Mesendoderm (in vitro differentiated cells): Measurements from ENCODE around the gene MTMR10.
A peak's percentile ranks its signal among the peaks of the same experiment; 100 is the strongest.

Experiments
- DNase-seq: peaks from one replicate; pipeline ENCODE4 v3.0.0; 2013
- H2AK5ac ChIP-seq: 2 replicates; pipeline ENCODE4 v1.6.1; 2013; ENCODE audit warnings: low read length, inconsistent platforms
- H2BK120ac ChIP-seq: 2 replicates; pipeline ENCODE4 v1.6.1; 2013; ENCODE audit warnings: low read depth, mild to moderate bottlenecking, low read length, moderate library complexity, mixed read lengths
- H2BK15ac ChIP-seq: replicated peaks from 2 replicates; pipeline ENCODE4 v1.6.1; 2013; ENCODE audit warnings: low read depth, mild to moderate bottlenecking, moderate library complexity
- H2BK5ac ChIP-seq: 2 replicates; pipeline ENCODE4 v1.6.1; 2013; ENCODE audit warnings: low read length, inconsistent platforms
- H3K18ac ChIP-seq: 2 replicates; pipeline ENCODE4 v1.6.1; 2013; ENCODE audit warnings: mild to moderate bottlenecking, low read length, mixed read lengths
- H3K23ac ChIP-seq: one replicate; pipeline ENCODE4 v1.6.1; 2013; ENCODE audit warnings: low read length
- H3K27ac ChIP-seq: 2 replicates; pipeline ENCODE4 v1.5.1; 2013; ENCODE audit warnings: low read depth, mild to moderate bottlenecking, inconsistent platforms, low read length, moderate library complexity
- H3K27me3 ChIP-seq: 2 replicates; pipeline ENCODE4 v1.6.1; 2013; ENCODE audit warnings: low read length, control low read depth, mild to moderate bottlenecking, inconsistent platforms; ENCODE audit not compliant: insufficient read depth, poor library complexity
- H3K36me3 ChIP-seq: 2 replicates; pipeline ENCODE4 v1.6.1; 2013; ENCODE audit warnings: low read length, inconsistent platforms; ENCODE audit not compliant: control insufficient read depth, insufficient read depth
- H3K4ac ChIP-seq: one replicate; pipeline ENCODE4 v1.6.1; 2013; ENCODE audit warnings: low read depth, mild to moderate bottlenecking, low read length, moderate library complexity
- H3K4me1 ChIP-seq: 2 replicates; pipeline ENCODE4 v1.6.1; 2013; ENCODE audit warnings: low read depth, low read length, inconsistent platforms; ENCODE audit not compliant: control insufficient read depth
- H3K4me2 ChIP-seq: 2 replicates; pipeline ENCODE4 v1.6.1; 2013; ENCODE audit warnings: low read length
- H3K4me3 ChIP-seq: 2 replicates; pipeline ENCODE4 v1.5.1; 2013; ENCODE audit warnings: mild to moderate bottlenecking, low read length
- H3K56ac ChIP-seq: one replicate; pipeline ENCODE4 v1.6.1; 2013; ENCODE audit warnings: low read length
- H3K79me1 ChIP-seq: 2 replicates; pipeline ENCODE4 v1.6.1; 2013; ENCODE audit warnings: low read length, inconsistent platforms
- H3K79me2 ChIP-seq: 2 replicates; pipeline ENCODE4 v1.6.1; 2013; ENCODE audit warnings: mild to moderate bottlenecking, low read length; ENCODE audit not compliant: control insufficient read depth, insufficient read depth
- H3K9ac ChIP-seq: 2 replicates; pipeline ENCODE4 v1.6.1; 2013; ENCODE audit warnings: low read length, inconsistent platforms
- H4K5ac ChIP-seq: one replicate; pipeline ENCODE4 v1.6.1; 2013; ENCODE audit warnings: low read length
- H4K8ac ChIP-seq: one replicate; pipeline ENCODE4 v1.6.1; 2013; ENCODE audit warnings: low read depth, mild to moderate bottlenecking, control low read depth, low read length, moderate library complexity
- WGBS: extraction: QIAGEN DNeasy Blood & Tissue Kit; methylation state at CpG from one replicate; pipeline ENCODE4 v1.1.7; 2013; ENCODE audit warnings: low lambda C conversion rate, missing lambda C conversion rate; ENCODE audit not compliant: insufficient coverage; ENCODE audit errors: extremely low coverage; 5-methylcytosine and 5-hydroxymethylcytosine counted together

Gene MTMR10

DNA sequence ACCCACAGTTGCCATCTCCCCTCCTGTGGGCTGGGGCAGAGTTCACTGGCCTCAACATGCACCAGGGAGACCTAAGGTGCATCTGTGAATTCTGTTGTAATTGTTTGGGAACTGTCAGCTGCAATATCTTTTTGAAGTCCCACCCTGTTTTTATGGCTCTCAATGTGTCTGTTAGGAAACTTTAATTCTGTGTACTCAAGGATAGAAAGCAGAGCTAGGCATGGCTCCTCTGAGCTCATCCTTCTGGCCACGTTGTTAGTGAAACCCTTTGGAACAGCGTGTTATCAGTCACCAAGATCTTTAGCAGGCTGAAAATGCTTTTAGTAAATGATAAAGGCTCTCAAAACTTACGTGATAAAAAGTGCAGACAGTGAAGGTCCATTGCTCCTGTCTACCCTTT, 33.6 kb upstream of the MTMR10 start:
- peak; percentile 48 for DNase-seq
- Histone ChIP-seq H3K27me3 (no peaks in the 10 kb centered on the region), H3K36me3 (no peaks in the 10 kb centered on the region), H2AK5ac (no peak overlapping the region), H3K4me2 (no peak overlapping the region), H4K8ac (no peak overlapping the region), H3K79me2 (no peaks in the 10 kb centered on the region), H3K4me3 (no peak overlapping the region), H2BK120ac (no peak overlapping the region), H3K27ac (no peak overlapping the region), H3K56ac (no peak overlapping the region), H2BK15ac (no peak overlapping the region), H3K4ac (no peak overlapping the region), H4K5ac (no peak overlapping the region), H3K23ac (no peak overlapping the region), H3K18ac (no peak overlapping the region), H3K9ac (no peak overlapping the region), H3K79me1 (no peaks in the 10 kb centered on the region), H2BK5ac (peak overlapping the region; percentile 37), H3K4me1 (peaks cover 11% of the 10 kb centered on the region)
- WGBS, result no CpG with 5 or more reads among the region's 3 CpGs

- H3K79me2 ChIP-seq, result no peaks in the 10 kb centered on the region
- no peak overlapping the region for H3K4me3 ChIP-seq
- no peak overlapping the region for H3K4me2 ChIP-seq
- H3K9ac ChIP-seq, result no peak overlapping the region
- no peak overlapping the region for H2BK5ac ChIP-seq
- peaks cover 11% of the 10 kb centered on the region for H3K4me1 ChIP-seq
- no peak overlapping the region for H4K8ac ChIP-seq
- H3K56ac ChIP-seq, result no peak overlapping the region
- no CpG with 5 or more reads among the region's 5 CpGs for WGBS
- H3K79me1 ChIP-seq, result no peaks in the 10 kb centered on the region
- H2AK5ac ChIP-seq, result no peak overlapping the region
- no peaks in the 10 kb centered on the region for H3K36me3 ChIP-seq
- H4K5ac ChIP-seq, result no peak overlapping the region
- DNase-seq, result peak; percentile 97
- no peak overlapping the region for H2BK15ac ChIP-seq
- no peak overlapping the region for H3K27ac ChIP-seq
- H2BK120ac ChIP-seq, result no peak overlapping the region
- H3K4ac ChIP-seq, result no peak overlapping the region
- H3K27me3 ChIP-seq, result no peaks in the 10 kb centered on the region
- no peak overlapping the region for H3K23ac ChIP-seq
- H3K18ac ChIP-seq, result no peak overlapping the region
Measured at GRCh38 chr15:31024330-31024729, 32.9 kb upstream of the MTMR10 start.

DNA sequence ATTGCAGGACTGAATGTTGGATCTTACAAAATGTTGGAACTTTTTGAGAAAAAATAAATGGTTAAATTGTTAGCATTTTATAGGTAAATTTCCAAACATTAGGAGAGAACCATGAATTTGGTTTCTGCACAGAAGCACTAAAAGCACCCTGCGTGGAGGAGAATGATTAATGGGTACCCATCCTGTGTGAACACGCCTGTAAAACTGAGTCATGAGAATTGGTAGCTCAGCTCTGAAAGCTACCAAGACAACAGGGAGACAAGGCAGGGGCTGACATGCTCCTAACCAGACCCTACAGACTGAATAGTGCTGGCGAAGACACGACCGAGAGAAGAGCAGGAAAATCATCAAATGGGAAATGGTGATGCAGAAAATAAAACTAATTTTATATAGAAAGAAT, 32.4 kb upstream of the MTMR10 start:
- H3K36me3 ChIP-seq, result no peaks in the 10 kb centered on the region

DNA sequence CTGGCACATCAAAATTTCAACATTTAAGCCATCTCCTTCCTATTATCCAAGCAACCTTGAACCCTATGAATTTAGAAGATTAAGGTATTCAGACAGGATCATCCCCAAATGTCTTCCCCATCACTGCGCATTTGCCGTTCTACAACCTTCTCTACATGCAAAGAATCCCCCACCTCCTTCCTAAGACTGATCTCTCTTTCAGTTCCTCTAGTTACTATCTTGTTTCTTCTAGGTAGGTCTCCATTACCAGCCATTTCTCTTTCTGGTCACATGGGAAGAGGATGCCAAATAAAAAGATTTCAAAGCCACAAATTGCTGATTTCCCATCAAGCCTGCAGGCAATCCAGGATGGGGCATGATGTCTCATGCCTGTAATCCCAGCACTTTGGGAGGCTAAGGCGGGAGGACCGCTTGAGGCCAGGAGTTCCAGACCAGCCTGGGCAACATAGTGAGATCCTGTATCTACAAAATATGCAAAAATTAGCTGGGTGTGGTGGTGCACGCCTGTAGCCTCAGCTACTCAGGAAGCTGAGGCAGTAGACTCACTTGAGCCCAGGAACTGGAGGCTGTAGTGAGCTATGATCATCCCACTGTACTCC, 29.7 kb upstream of the MTMR10 start:
- no CpG with 5 or more reads among the region's 5 CpGs for WGBS
- no peak overlapping the region for H2BK15ac ChIP-seq
- no peaks in the 10 kb centered on the region for H3K36me3 ChIP-seq
- no peak overlapping the region for H3K4ac ChIP-seq
- no peaks in the 10 kb centered on the region for H3K79me1 ChIP-seq
- H3K9ac ChIP-seq, result no peak overlapping the region
- no peak for DNase-seq
- H3K4me2 ChIP-seq, result no peak overlapping the region
- H3K27ac ChIP-seq, result no peak overlapping the region
- H4K8ac ChIP-seq, result no peak overlapping the region
- H3K79me2 ChIP-seq, result no peaks in the 10 kb centered on the region
- no peak overlapping the region for H3K23ac ChIP-seq
- no peak overlapping the region for H3K18ac ChIP-seq
- H3K4me1 ChIP-seq, result peaks cover 11% of the 10 kb centered on the region
- H3K56ac ChIP-seq, result no peak overlapping the region
- no peak overlapping the region for H4K5ac ChIP-seq
- H2AK5ac ChIP-seq, result no peak overlapping the region
- no peak overlapping the region for H2BK5ac ChIP-seq
- no peak overlapping the region for H2BK120ac ChIP-seq
- no peaks in the 10 kb centered on the region for H3K27me3 ChIP-seq
- H3K4me3 ChIP-seq, result no peak overlapping the region

More for the DNA sequence above, 32.4 kb upstream of the MTMR10 start:
- Histone ChIP-seq H2AK5ac (no peak overlapping the region), H3K4ac (no peak overlapping the region), H3K27ac (no peak overlapping the region), H3K4me3 (no peak overlapping the region), H2BK5ac (peak overlapping the region; percentile 3), H2BK15ac (no peak overlapping the region), H3K79me1 (no peaks in the 10 kb centered on the region), H3K9ac (no peak overlapping the region), H3K4me2 (no peak overlapping the region), H3K23ac (no peak overlapping the region), H3K79me2 (no peaks in the 10 kb centered on the region), H3K56ac (no peak overlapping the region), H4K8ac (no peak overlapping the region), H2BK120ac (no peak overlapping the region), H3K27me3 (no peaks in the 10 kb centered on the region), H3K18ac (no peak overlapping the region), H4K5ac (no peak overlapping the region), H3K4me1 (peaks cover 11% of the 10 kb centered on the region)
- no peak for DNase-seq
- no CpG with 5 or more reads among the region's 5 CpGs for WGBS

DNA sequence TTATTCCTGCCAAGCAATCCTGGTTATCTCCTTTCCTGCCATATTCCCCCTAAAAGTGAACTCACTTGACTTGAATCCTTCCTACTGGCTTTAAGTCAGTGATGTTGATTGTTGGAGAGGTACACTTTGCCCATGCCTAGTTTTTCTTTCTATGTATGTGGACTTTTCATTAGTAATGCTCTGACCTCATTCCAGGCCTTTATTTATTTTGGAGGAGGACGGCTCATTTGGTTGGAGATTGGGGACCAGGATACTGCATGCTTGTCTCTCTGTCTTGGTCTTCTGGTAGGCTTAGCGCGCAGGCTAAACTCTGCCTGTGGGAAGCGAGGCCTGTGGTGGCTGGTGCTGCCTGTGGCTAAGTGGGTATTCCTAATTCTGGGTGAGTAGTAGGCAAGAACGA, 29.1 kb upstream of the MTMR10 start:
- no peak overlapping the region for H2BK120ac ChIP-seq
- H3K27me3 ChIP-seq, result no peaks in the 10 kb centered on the region
- no CpG with 5 or more reads among the region's 5 CpGs for WGBS
- H3K27ac ChIP-seq, result no peak overlapping the region
- no peak overlapping the region for H4K8ac ChIP-seq
- no peak for DNase-seq
- H3K56ac ChIP-seq, result no peak overlapping the region
- H2BK5ac ChIP-seq, result no peak overlapping the region
- H2AK5ac ChIP-seq, result no peak overlapping the region
- no peak overlapping the region for H3K23ac ChIP-seq
- H3K4me1 ChIP-seq, result peaks cover 11% of the 10 kb centered on the region
- H2BK15ac ChIP-seq, result no peak overlapping the region
- H3K79me1 ChIP-seq, result no peaks in the 10 kb centered on the region
- H3K79me2 ChIP-seq, result no peaks in the 10 kb centered on the region
- H3K4me2 ChIP-seq, result no peak overlapping the region
- H3K4ac ChIP-seq, result no peak overlapping the region
- H3K36me3 ChIP-seq, result no peaks in the 10 kb centered on the region
- no peak overlapping the region for H3K4me3 ChIP-seq
- H4K5ac ChIP-seq, result no peak overlapping the region
- H3K9ac ChIP-seq, result no peak overlapping the region
- H3K18ac ChIP-seq, result no peak overlapping the region

- Histone ChIP-seq H2BK120ac (no peak overlapping the region), H3K79me2 (no peaks in the 10 kb centered on the region), H3K18ac (no peak overlapping the region), H3K56ac (no peak overlapping the region), H4K5ac (no peak overlapping the region), H2AK5ac (no peak overlapping the region), H4K8ac (no peak overlapping the region), H2BK15ac (no peak overlapping the region), H3K27ac (no peak overlapping the region), H3K4me1 (peaks cover 8% of the 10 kb centered on the region), H3K79me1 (no peaks in the 10 kb centered on the region), H3K4me3 (no peak overlapping the region), H3K9ac (no peak overlapping the region), H3K36me3 (no peaks in the 10 kb centered on the region), H3K23ac (no peak overlapping the region), H3K27me3 (no peaks in the 10 kb centered on the region), H3K4me2 (no peak overlapping the region), H2BK5ac (no peak overlapping the region), H3K4ac (no peak overlapping the region)
- no CpG with 5 or more reads among the region's 3 CpGs for WGBS
- DNase-seq, result no peak
Measured at GRCh38 chr15:31019986-31020385, 28.6 kb upstream of the MTMR10 start.
